Panc1 (cell line): ENCODE data around the gene PLPP4. TPM values are rescaled to one million over a fixed set of nuclear protein-coding genes. Genes with fewer than 3 reads are reported as not detected.

Source experiments
- ATAC-seq: fragments of 200-7000 bp; cut with Tn5 transposase; 2 replicates; pipeline ENCODE4 v1.9.1; 2020; ENCODE audit warnings: mild to moderate bottlenecking, moderate library complexity
- BruUV-seq: library from RNA; stranded (reverse); fragments of 400-500 nt; replicated peaks from 2 replicates; lab custom pipeline; 2021; lab: Mats Ljungman, UMichigan
- CTCF ChIA-PET: fragments of 300-600 bp; sonication (Branson Sonifier 250); formaldehyde crosslinking; loops from one replicate; lab custom pipeline; 2022; ENCODE audit warnings: antibody characterized with exemption; lab: Charles Lee
- POLR2A ChIA-PET: fragments of 300-600 bp; sonication (Branson Sonifier 250); formaldehyde crosslinking; loops from one replicate; lab custom pipeline; 2022; ENCODE audit warnings: antibody characterized with exemption; lab: Charles Lee
- DNase-seq: peaks from one replicate; pipeline ENCODE4 v3.0.0-alpha.2; 2010; ENCODE audit warnings: low read depth, low spot score
- H3K27ac ChIP-seq: 2 replicates; pipeline ENCODE4 v1.5.1; 2011; ENCODE audit warnings: mild to moderate bottlenecking, low read length, inconsistent platforms
- H3K27me3 ChIP-seq: fragments of 200-500 bp; sonication (Bioruptor generic); 2 replicates; pipeline ENCODE4 v1.6.0; 2014; ENCODE audit warnings: low read length, inconsistent platforms; ENCODE audit not compliant: control insufficient read depth, insufficient read depth
- H3K36me3 ChIP-seq: fragments of 200-500 bp; sonication (Bioruptor generic); 2 replicates; pipeline ENCODE4 v1.5.1; 2014; ENCODE audit warnings: inconsistent platforms, mild to moderate bottlenecking, low read length, moderate library complexity; ENCODE audit not compliant: control insufficient read depth, insufficient read depth
- H3K4me1 ChIP-seq: 2 replicates; pipeline ENCODE4 v1.5.1; 2011; ENCODE audit warnings: inconsistent platforms, mild to moderate bottlenecking, low read length, moderate library complexity; ENCODE audit not compliant: control insufficient read depth, insufficient read depth
- H3K4me3 ChIP-seq, 2 experiments: 2 replicates each; pipeline ENCODE4 v1.5.1; 2011 to 2012; ENCODE audit warnings: low read depth in 2 of 2, low read length in 2 of 2, mild to moderate bottlenecking in 2 of 2, inconsistent platforms in 1 of 2, moderate library complexity in 1 of 2
- H3K9me3 ChIP-seq: fragments of 200-500 bp; sonication (Bioruptor generic); 2 replicates; pipeline ENCODE4 v1.5.1; 2014; ENCODE audit warnings: low read depth, mild to moderate bottlenecking, inconsistent platforms, low read length, moderate library complexity; ENCODE audit not compliant: control insufficient read depth, insufficient read depth
- CTCF ChIP-seq: fragments of 450-650 bp; IDR thresholded peaks from 2 replicates; pipeline ENCODE4 v1.5.1; 2017; ENCODE audit warnings: mild to moderate bottlenecking
- POLR2AphosphoS5 ChIP-seq: IDR thresholded peaks from 2 replicates; pipeline ENCODE4 v1.6.1; 2012; ENCODE audit warnings: mild to moderate bottlenecking, low read depth, low read length, moderate library complexity
- REST ChIP-seq, 2 experiments: IDR thresholded peaks; 2 replicates each; pipeline ENCODE4 v1.6.1; 2011 to 2012; ENCODE audit warnings: low read depth in 2 of 2, control low read depth in 1 of 2, low read length in 1 of 2, mild to moderate bottlenecking in 1 of 2, moderate library complexity in 1 of 2; ENCODE audit not compliant: insufficient read depth in 1 of 2
- SIN3A ChIP-seq: IDR thresholded peaks from 2 replicates; pipeline ENCODE4 v1.6.1; 2012; ENCODE audit warnings: low read depth, mild to moderate bottlenecking, low read length, moderate library complexity, borderline replicate concordance; ENCODE audit not compliant: insufficient read depth
- TCF7L2 ChIP-seq: IDR thresholded peaks from 2 replicates; pipeline ENCODE4 v1.6.1; 2011; ENCODE audit warnings: mild to moderate bottlenecking, low read depth, low read length, inconsistent platforms
- in situ Hi-C: cut with HindIII; loops from 2 replicates; pipeline ENCODE4 v1.10.0; 2016; ENCODE audit warnings: low sequenced_read_pairs, low pct_unique_long_range_greater_than_20kb
- intact Hi-C: fragments of 100-400 bp; cut with micrococcal nuclease; formaldehyde crosslinking; loops from one replicate; pipeline ENCODE4 v1.10.0; 2022; ENCODE audit not compliant: unreplicated experiment
- total RNA-seq: library from RNA; stranded (reverse); gene quantifications from one replicate; pipeline ENCODE4 v1.2.1, GENCODE V29; 2021; ENCODE audit not compliant: unreplicated experiment

The PLPP4 gene
- total RNA-seq, 1 experiment from 2014 or later, result 0.18 TPM

GRCh38 chr10:120462018-120462682 is 5.1 kb downstream of the PLPP4 start:
- TF ChIP-seq REST (IDR thresholded peaks at IDR 0.05; ENCODE audit: insufficient read depth in 1 of 2, low read depth in 2 of 2, low read length in 1 of 2) (no peak), CTCF (no peak), SIN3A (no peak), TCF7L2 (no peak), POLR2AphosphoS5 (no peak)
- POLR2A ChIA-PET, result no interaction called here
- CTCF ChIA-PET, result no interaction called here
- Histone ChIP-seq H3K36me3 (no peaks in the 10 kb centered on the region), H3K4me3 (no peak overlapping the region), H3K4me1 (no peaks in the 10 kb centered on the region), H3K9me3 (no peaks in the 10 kb centered on the region), H3K27ac (no peak overlapping the region), H3K27me3 (peaks cover 13% of the 10 kb centered on the region; the same call in 1 of the 2 replicates)
- DNase-seq (no peak), ATAC-seq (no peak)
- no TSS peak for BruUV-seq
- intact Hi-C loops, result no loop called here
- in situ Hi-C loops, result no loop called here

GRCh38 chr10:120465138-120465537 is 8.1 kb downstream of the PLPP4 start:
- Histone ChIP-seq H3K4me1 (no peaks in the 10 kb centered on the region), H3K36me3 (no peaks in the 10 kb centered on the region), H3K4me3 (no peak overlapping the region), H3K27ac (no peak overlapping the region), H3K27me3 (no peaks in the 10 kb centered on the region; the same call in 1 of the 2 replicates), H3K9me3 (no peaks in the 10 kb centered on the region)
- CTCF ChIA-PET, result no interaction called here
- ATAC-seq, result no peak
- no peak for DNase-seq
- no TSS peak for BruUV-seq
- TF ChIP-seq TCF7L2 (no peak), POLR2AphosphoS5 (no peak), REST (IDR thresholded peaks at IDR 0.05; ENCODE audit: insufficient read depth in 1 of 2, low read depth in 2 of 2, low read length in 1 of 2) (no peak), CTCF (no peak), SIN3A (no peak)
- in situ Hi-C loops (no loop called here), intact Hi-C loops (no loop called here)
- POLR2A ChIA-PET, result interaction anchor here (0.6 kb wide), 1 partner anchor 283 kb away, joined by 3 read pairs; no protein-coding TSS in a partner anchor
